ENCODE data around the gene MRPS10. TPM values are rescaled to one million over a fixed set of nuclear protein-coding genes. Genes with fewer than 3 reads are reported as not detected.
"Not testable (repeated sequence)": the region's sequence is repeated elsewhere in the genome, so short reads cannot be mapped to it uniquely, and the experiment has no call there.

The MRPS10 gene
- total and polyA plus RNA-seq, 10 of the 15 experiments (the other 5 are each of a cell fraction or from before 2014, with no cell fraction given) = 28.5 to 83.3 (median 52.8) TPM

DNA sequence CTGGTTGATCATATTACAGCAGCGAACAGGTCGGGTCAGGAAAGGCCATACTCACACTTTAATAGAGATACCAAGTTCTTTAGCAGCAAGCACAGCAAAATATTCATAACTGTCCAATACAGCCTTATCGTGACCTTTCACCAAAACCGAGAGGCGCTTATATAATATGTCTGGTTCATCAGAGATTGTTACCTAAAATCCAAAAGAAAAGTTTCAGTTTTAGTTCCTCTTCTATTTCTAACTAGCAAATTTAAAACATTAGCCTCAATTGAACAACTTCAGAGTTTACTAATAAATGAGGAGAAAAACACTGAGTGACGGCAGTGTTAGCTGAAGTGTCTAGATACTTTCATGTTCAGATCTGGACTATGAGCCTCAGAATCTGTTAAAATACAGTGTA is 5.9 kb downstream of the MRPS10 start (continued):
- TF ChIP-seq, protein P1, sequence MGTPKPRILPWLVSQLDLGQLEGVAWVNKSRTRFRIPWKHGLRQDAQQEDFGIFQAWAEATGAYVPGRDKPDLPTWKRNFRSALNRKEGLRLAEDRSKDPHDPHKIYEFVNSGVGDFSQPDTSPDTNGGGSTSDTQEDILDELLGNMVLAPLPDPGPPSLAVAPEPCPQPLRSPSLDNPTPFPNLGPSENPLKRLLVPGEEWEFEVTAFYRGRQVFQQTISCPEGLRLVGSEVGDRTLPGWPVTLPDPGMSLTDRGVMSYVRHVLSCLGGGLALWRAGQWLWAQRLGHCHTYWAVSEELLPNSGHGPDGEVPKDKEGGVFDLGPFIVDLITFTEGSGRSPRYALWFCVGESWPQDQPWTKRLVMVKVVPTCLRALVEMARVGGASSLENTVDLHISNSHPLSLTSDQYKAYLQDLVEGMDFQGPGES (IDR thresholded peaks at IDR 0.05) = no peak

- H3K36me3 ChIP-seq (ENCODE audit: control insufficient read depth in 2 of 2, insufficient read depth in 2 of 2, low read length in 1 of 2) = peaks cover 5 to 38% of the 10 kb centered on the region in 2 experiments
- no peak overlapping the region for H3K4me2 ChIP-seq (ENCODE audit: control insufficient read depth, insufficient read depth)
- H4K20me1 ChIP-seq (ENCODE audit: control insufficient read depth, insufficient read depth) = no peaks in the 10 kb centered on the region
- H2AFZ ChIP-seq (ENCODE audit: control insufficient read depth, low read depth, low read length) = no peak overlapping the region
- no peak overlapping the region for H3K27ac ChIP-seq (ENCODE audit: control insufficient read depth, insufficient read depth)
- H3K4me1 ChIP-seq (ENCODE audit: control insufficient read depth, insufficient read depth, low read length) = peaks cover 18% of the 10 kb centered on the region
- 100% methylated on average over 1 of the region's 1 CpG for WGBS (ENCODE audit: insufficient coverage, insufficient replicate concordance, low lambda C conversion rate, missing lambda C conversion rate)
- intact Hi-C loops (cut with micrococcal nuclease; ENCODE audit: unreplicated experiment) (loop anchor here (5.0 kb wide), 2 partner anchors 268 to 428 kb away; partner anchors contain the start of genes CCND3 and PRICKLE4), in situ Hi-C loops (cut with MboI) (no loop called here)
- BruUV-seq (replicated peaks) = no TSS peak
- H3K9me3 ChIP-seq (replicated peaks; ENCODE audit: control insufficient read depth, insufficient read depth, low read length) = no peaks in the 10 kb centered on the region
- no peak overlapping the region for H3K4me3 ChIP-seq
- ChIA-PET RAD21 (ENCODE audit: unreplicated experiment) (no interaction called here), CTCF (interaction anchor here (6.8 kb wide), 1 partner anchor 15 kb away, joined by 57 read pairs; no protein-coding TSS in a partner anchor), SMC1A (ENCODE audit: uncharacterized antibody, unreplicated experiment) (interaction anchor here (1.9 kb wide), 1 partner anchor 27 kb away, joined by 6 read pairs; no protein-coding TSS in a partner anchor), POLR2A (no interaction called here)
- no peak for TF ChIP-seq SMC3 (IDR thresholded peaks at IDR 0.05; ENCODE audit: borderline replicate concordance, low read length)
- TF ChIP-seq, protein P2, sequence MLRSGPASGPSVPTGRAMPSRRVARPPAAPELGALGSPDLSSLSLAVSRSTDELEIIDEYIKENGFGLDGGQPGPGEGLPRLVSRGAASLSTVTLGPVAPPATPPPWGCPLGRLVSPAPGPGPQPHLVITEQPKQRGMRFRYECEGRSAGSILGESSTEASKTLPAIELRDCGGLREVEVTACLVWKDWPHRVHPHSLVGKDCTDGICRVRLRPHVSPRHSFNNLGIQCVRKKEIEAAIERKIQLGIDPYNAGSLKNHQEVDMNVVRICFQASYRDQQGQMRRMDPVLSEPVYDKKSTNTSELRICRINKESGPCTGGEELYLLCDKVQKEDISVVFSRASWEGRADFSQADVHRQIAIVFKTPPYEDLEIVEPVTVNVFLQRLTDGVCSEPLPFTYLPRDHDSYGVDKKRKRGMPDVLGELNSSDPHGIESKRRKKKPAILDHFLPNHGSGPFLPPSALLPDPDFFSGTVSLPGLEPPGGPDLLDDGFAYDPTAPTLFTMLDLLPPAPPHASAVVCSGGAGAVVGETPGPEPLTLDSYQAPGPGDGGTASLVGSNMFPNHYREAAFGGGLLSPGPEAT (IDR thresholded peaks at IDR 0.05; ENCODE audit: low read depth) = no peak
- no peak for TF ChIP-seq ASH2L (IDR thresholded peaks at IDR 0.05; ENCODE audit: borderline replicate concordance, low read depth)
- TF ChIP-seq TCF3 (IDR thresholded peaks at IDR 0.05; ENCODE audit: borderline replicate concordance, insufficient read depth, low read depth, low read length) = no peak
- TF ChIP-seq, protein P3, sequence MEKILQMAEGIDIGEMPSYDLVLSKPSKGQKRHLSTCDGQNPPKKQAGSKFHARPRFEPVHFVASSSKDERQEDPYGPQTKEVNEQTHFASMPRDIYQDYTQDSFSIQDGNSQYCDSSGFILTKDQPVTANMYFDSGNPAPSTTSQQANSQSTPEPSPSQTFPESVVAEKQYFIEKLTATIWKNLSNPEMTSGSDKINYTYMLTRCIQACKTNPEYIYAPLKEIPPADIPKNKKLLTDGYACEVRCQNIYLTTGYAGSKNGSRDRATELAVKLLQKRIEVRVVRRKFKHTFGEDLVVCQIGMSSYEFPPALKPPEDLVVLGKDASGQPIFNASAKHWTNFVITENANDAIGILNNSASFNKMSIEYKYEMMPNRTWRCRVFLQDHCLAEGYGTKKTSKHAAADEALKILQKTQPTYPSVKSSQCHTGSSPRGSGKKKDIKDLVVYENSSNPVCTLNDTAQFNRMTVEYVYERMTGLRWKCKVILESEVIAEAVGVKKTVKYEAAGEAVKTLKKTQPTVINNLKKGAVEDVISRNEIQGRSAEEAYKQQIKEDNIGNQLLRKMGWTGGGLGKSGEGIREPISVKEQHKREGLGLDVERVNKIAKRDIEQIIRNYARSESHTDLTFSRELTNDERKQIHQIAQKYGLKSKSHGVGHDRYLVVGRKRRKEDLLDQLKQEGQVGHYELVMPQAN (conservative IDR thresholded peaks at IDR 0.05) = no peak
- no peak for FAIRE-seq
- no peaks in the 10 kb centered on the region for H3K27me3 ChIP-seq (replicated peaks in 1 of 2; ENCODE audit: control insufficient read depth in 2 of 2, insufficient read depth in 2 of 2, low read length in 1 of 2)
- H3K9ac ChIP-seq (ENCODE audit: control insufficient read depth, insufficient read depth, low read length) = no peak overlapping the region
- ATAC-seq = no peak
- DNase-seq (ENCODE audit: low read depth, low spot score) = no peak
- no peaks in the 10 kb centered on the region for H3K79me2 ChIP-seq (ENCODE audit: control insufficient read depth, insufficient read depth, low read length)
Measured at GRCh38 chr6:42210551-42210950, 7.1 kb downstream of the MRPS10 start.

DNA sequence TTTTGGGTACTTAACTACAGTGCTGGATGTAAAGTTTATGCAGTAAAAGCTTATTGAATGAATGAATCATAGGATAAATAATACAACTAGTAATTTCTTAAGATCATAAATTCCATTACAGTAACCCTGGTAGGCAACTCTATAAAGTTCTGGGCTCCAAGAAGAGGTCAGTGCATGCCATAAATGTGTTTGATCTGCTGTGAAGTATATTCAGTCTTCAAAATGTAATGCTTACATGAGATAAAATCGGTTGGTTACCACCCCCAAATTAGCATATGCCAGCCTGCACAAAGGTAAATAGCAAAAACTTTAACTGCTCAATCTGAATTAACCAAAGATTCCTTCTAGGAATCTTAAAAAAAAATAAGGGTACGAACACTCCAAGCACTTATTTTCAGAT is 10.1 kb downstream of the MRPS10 start:
- intact Hi-C loops (cut with micrococcal nuclease; ENCODE audit: unreplicated experiment); ATAC-seq; H3K27ac ChIP-seq (ENCODE audit: control insufficient read depth, insufficient read depth); H3K9me3 ChIP-seq (replicated peaks; ENCODE audit: control insufficient read depth, insufficient read depth, low read length); RAD21 ChIA-PET (ENCODE audit: unreplicated experiment); POLR2A ChIA-PET; H3K4me3 ChIP-seq; H2AFZ ChIP-seq (ENCODE audit: control insufficient read depth, low read depth, low read length); SMC1A ChIA-PET (ENCODE audit: uncharacterized antibody, unreplicated experiment); H3K27me3 ChIP-seq (replicated peaks in 1 of 2; ENCODE audit: control insufficient read depth in 2 of 2, insufficient read depth in 2 of 2, low read length in 1 of 2); H3K79me2 ChIP-seq (ENCODE audit: control insufficient read depth, insufficient read depth, low read length); H3K4me2 ChIP-seq (ENCODE audit: control insufficient read depth, insufficient read depth); H4K20me1 ChIP-seq (ENCODE audit: control insufficient read depth, insufficient read depth); DNase-seq (ENCODE audit: low read depth, low spot score); in situ Hi-C loops (cut with MboI); FAIRE-seq; H3K9ac ChIP-seq (ENCODE audit: control insufficient read depth, insufficient read depth, low read length): not testable (repeated sequence)
- 57% methylated on average over 2 of the region's 2 CpGs for WGBS (ENCODE audit: insufficient coverage, insufficient replicate concordance, low lambda C conversion rate, missing lambda C conversion rate)
- BruUV-seq (replicated peaks) = TSS peak; percentile 46
- H3K36me3 ChIP-seq (ENCODE audit: control insufficient read depth in 2 of 2, insufficient read depth in 2 of 2, low read length in 1 of 2) = peaks cover 5 to 35% of the 10 kb centered on the region in 2 experiments
- peaks cover 15% of the 10 kb centered on the region for H3K4me1 ChIP-seq (ENCODE audit: control insufficient read depth, insufficient read depth, low read length)
- CTCF ChIA-PET = interaction anchor here (1.4 kb wide), 1 partner anchor 8 kb away, joined by 3 read pairs; no protein-coding TSS in a partner anchor

Measured in GM12878 (cell line).